HEK293 (cell line): ENCODE measurements around the gene PPP1R15B.

Experiments
- EGR2 ChIP-seq: fragments of 450-650 bp; formaldehyde crosslinking; IDR thresholded peaks from 2 replicates; pipeline ENCODE4 v1.5.1; 2016; ENCODE audit warnings: low read depth, missing biosample characterization, missing genetic modification characterization
- FEZF1 ChIP-seq: fragments of 450-650 bp; formaldehyde crosslinking; IDR thresholded peaks from 2 replicates; pipeline ENCODE4 v1.5.1; 2016; ENCODE audit warnings: missing biosample characterization, missing genetic modification characterization
- GLIS1 ChIP-seq: fragments of 450-650 bp; formaldehyde crosslinking; IDR thresholded peaks from 2 replicates; pipeline ENCODE4 v1.5.1; 2016; ENCODE audit warnings: missing biosample characterization, missing genetic modification characterization
- HOXA7 ChIP-seq: sonication (generic); formaldehyde crosslinking; IDR thresholded peaks from 2 replicates; pipeline ENCODE4 v1.8.1; 2022; ENCODE audit warnings: missing genetic modification reagents, borderline replicate concordance
- HOXC10 ChIP-seq: sonication (generic); formaldehyde crosslinking; IDR thresholded peaks from 2 replicates; pipeline ENCODE4 v1.8.1; 2023; ENCODE audit warnings: mild to moderate bottlenecking, missing genetic modification reagents
- IKZF3 ChIP-seq: fragments of 450-650 bp; IDR thresholded peaks from 2 replicates; pipeline ENCODE4 v1.5.0; 2018; ENCODE audit warnings: missing biosample characterization, mild to moderate bottlenecking, missing genetic modification characterization, moderate library complexity
- PRDM1 ChIP-seq: fragments of 450-650 bp; formaldehyde crosslinking; IDR thresholded peaks from 2 replicates; pipeline ENCODE4; 2016; ENCODE audit warnings: missing biosample characterization, missing genetic modification characterization
- SCRT1 ChIP-seq: fragments of 450-650 bp; formaldehyde crosslinking; IDR thresholded peaks from 2 replicates; pipeline ENCODE4 v1.5.1; 2016; ENCODE audit warnings: missing biosample characterization, missing genetic modification characterization, borderline replicate concordance
- SETDB1 ChIP-seq: IDR thresholded peaks from one replicate; pipeline ENCODE4 v1.6.1; 2017; ENCODE audit warnings: mild to moderate bottlenecking, low read length, moderate library complexity, mixed read lengths; ENCODE audit not compliant: insufficient read length
- SP2 ChIP-seq: fragments of 450-650 bp; formaldehyde crosslinking; IDR thresholded peaks from 2 replicates; pipeline ENCODE4 v1.5.1; 2016; ENCODE audit warnings: missing biosample characterization, missing genetic modification characterization
- SP7 ChIP-seq: fragments of 450-650 bp; formaldehyde crosslinking; IDR thresholded peaks from 2 replicates; pipeline ENCODE4 v1.5.1; 2016; ENCODE audit warnings: missing biosample characterization, missing genetic modification characterization
- YY2 ChIP-seq: fragments of 450-650 bp; formaldehyde crosslinking; IDR thresholded peaks from 2 replicates; pipeline ENCODE4 v1.5.1; 2016; ENCODE audit warnings: missing biosample characterization, missing genetic modification characterization
- ZBTB1 ChIP-seq: fragments of 450-650 bp; formaldehyde crosslinking; IDR thresholded peaks from 2 replicates; pipeline ENCODE4 v1.5.1; 2016; ENCODE audit warnings: missing biosample characterization, missing genetic modification characterization
- ZNF19 ChIP-seq: fragments of 450-650 bp; formaldehyde crosslinking; IDR thresholded peaks from 2 replicates; pipeline ENCODE4; 2016; ENCODE audit warnings: missing biosample characterization, missing genetic modification characterization, low read depth
- ZNF335 ChIP-seq: fragments of 450-650 bp; formaldehyde crosslinking; conservative IDR thresholded peaks from 2 replicates; pipeline ENCODE4 v1.5.1; 2016; ENCODE audit warnings: missing biosample characterization, missing genetic modification characterization
- ZNF394 ChIP-seq: fragments of 450-650 bp; formaldehyde crosslinking; IDR thresholded peaks from 2 replicates; pipeline ENCODE4 v1.5.1; 2016; ENCODE audit warnings: missing biosample characterization, missing genetic modification characterization, mild to moderate bottlenecking, moderate library complexity, borderline replicate concordance
- ZNF416 ChIP-seq: fragments of 450-650 bp; formaldehyde crosslinking; IDR thresholded peaks from 2 replicates; pipeline ENCODE4 v1.5.1; 2016; ENCODE audit warnings: missing biosample characterization, missing genetic modification characterization
- ZNF423 ChIP-seq: fragments of 450-650 bp; formaldehyde crosslinking; IDR thresholded peaks from 2 replicates; pipeline ENCODE4 v1.5.1; 2016; ENCODE audit warnings: missing biosample characterization, missing genetic modification characterization
- ZNF548 ChIP-seq: fragments of 450-650 bp; formaldehyde crosslinking; IDR thresholded peaks from 2 replicates; pipeline ENCODE4 v1.5.1; 2016; ENCODE audit warnings: missing biosample characterization, missing genetic modification characterization
- ZNF561 ChIP-seq: fragments of 450-650 bp; IDR thresholded peaks from 2 replicates; pipeline ENCODE4 v1.5.1; 2018; ENCODE audit warnings: missing biosample characterization, missing genetic modification characterization, borderline replicate concordance
- ZNF623 ChIP-seq: fragments of 450-650 bp; formaldehyde crosslinking; IDR thresholded peaks from 2 replicates; pipeline ENCODE4 v1.5.1; 2016; ENCODE audit warnings: missing biosample characterization, missing genetic modification characterization
- ZNF701 ChIP-seq: fragments of 450-650 bp; formaldehyde crosslinking; IDR thresholded peaks from 2 replicates; pipeline ENCODE4 v1.5.1; 2016; ENCODE audit warnings: missing biosample characterization, missing genetic modification characterization
- ZNF76 ChIP-seq: fragments of 450-650 bp; formaldehyde crosslinking; IDR thresholded peaks from 2 replicates; pipeline ENCODE4; 2016; ENCODE audit warnings: low read depth, missing biosample characterization, missing genetic modification characterization, borderline replicate concordance
- ZXDB ChIP-seq: fragments of 450-650 bp; formaldehyde crosslinking; IDR thresholded peaks from 2 replicates; pipeline ENCODE4 v1.5.1; 2016; ENCODE audit warnings: missing biosample characterization, missing genetic modification characterization
- TF ChIP-seq, protein P1 (sequence below): fragments of 450-650 bp; formaldehyde crosslinking; IDR thresholded peaks from 2 replicates; pipeline ENCODE4 v1.5.1; 2016; ENCODE audit warnings: missing biosample characterization, missing genetic modification characterization
- TF ChIP-seq, protein P2 (sequence below): fragments of 450-650 bp; formaldehyde crosslinking; conservative IDR thresholded peaks from 2 replicates; pipeline ENCODE4 v1.5.1; 2016; ENCODE audit warnings: low read depth, missing biosample characterization, missing genetic modification characterization
- TF ChIP-seq, protein P3 (sequence below): fragments of 450-650 bp; IDR thresholded peaks from 2 replicates; pipeline ENCODE4 v1.5.1; 2018; ENCODE audit warnings: missing biosample characterization, missing genetic modification characterization
- TF ChIP-seq, protein P4 (sequence below): fragments of 450-650 bp; formaldehyde crosslinking; IDR thresholded peaks from 2 replicates; pipeline ENCODE4 v1.5.1; 2016; ENCODE audit warnings: missing biosample characterization, missing genetic modification characterization

The PPP1R15B gene

GRCh38 chr1:204357551-204358490 lies 53.8 kb downstream of the PPP1R15B start (continued):
- TF ChIP-seq, protein P1, sequence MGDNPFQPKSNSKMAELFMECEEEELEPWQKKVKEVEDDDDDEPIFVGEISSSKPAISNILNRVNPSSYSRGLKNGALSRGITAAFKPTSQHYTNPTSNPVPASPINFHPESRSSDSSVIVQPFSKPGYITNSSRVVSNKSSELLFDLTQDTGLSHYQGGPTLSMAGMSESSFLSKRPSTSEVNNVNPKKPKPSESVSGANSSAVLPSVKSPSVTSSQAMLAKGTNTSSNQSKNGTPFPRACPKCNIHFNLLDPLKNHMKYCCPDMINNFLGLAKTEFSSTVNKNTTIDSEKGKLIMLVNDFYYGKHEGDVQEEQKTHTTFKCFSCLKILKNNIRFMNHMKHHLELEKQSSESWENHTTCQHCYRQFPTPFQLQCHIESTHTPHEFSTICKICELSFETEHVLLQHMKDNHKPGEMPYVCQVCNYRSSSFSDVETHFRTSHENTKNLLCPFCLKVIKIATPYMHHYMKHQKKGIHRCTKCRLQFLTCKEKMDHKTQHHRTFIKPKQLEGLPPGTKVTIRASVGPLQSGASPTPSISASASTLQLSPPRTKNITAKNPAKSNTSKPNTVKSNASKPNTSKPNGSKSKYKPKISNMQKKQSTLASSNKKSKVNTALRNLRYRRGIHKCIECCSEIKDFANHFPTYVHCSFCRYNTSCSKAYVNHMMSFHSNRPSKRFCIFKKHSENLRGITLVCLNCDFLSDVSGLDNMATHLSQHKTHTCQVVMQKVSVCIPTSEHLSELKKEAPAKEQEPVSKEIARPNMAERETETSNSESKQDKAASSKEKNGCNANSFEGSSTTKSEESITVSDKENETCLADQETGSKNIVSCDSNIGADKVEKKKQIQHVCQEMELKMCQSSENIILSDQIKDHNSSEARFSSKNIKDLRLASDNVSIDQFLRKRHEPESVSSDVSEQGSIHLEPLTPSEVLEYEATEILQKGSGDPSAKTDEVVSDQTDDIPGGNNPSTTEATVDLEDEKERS (tag by site-specific recombination), result no peak
- TF ChIP-seq PRDM1 (tag by site-specific recombination) (no peak), HOXA7 (CRISPR knock-in tag) (no peak), ZNF548 (tag by site-specific recombination) (no peak), ZNF701 (tag by site-specific recombination) (no peak), ZNF76 (no peak), ZNF394 (tag by site-specific recombination) (no peak), ZNF19 (tag by site-specific recombination) (no peak), HOXC10 (CRISPR knock-in tag) (no peak), ZNF335 (peak; percentile 22; the same call in 1 of the 2 replicates), SP7 (tag by site-specific recombination) (no peak), ZNF416 (no peak), ZXDB (tag by site-specific recombination) (no peak), IKZF3 (no peak), ZNF423 (tag by site-specific recombination) (no peak), ZNF561 (tag by site-specific recombination) (no peak), FEZF1 (tag by site-specific recombination) (no peak), SP2 (tag by site-specific recombination) (no peak), EGR2 (tag by site-specific recombination) (no peak), ZBTB1 (tag by site-specific recombination) (no peak), ZNF623 (tag by site-specific recombination) (no peak), SETDB1 (no peak), GLIS1 (tag by site-specific recombination) (no peak), YY2 (tag by site-specific recombination) (no peak), SCRT1 (tag by site-specific recombination) (no peak)
- TF ChIP-seq, protein P2, sequence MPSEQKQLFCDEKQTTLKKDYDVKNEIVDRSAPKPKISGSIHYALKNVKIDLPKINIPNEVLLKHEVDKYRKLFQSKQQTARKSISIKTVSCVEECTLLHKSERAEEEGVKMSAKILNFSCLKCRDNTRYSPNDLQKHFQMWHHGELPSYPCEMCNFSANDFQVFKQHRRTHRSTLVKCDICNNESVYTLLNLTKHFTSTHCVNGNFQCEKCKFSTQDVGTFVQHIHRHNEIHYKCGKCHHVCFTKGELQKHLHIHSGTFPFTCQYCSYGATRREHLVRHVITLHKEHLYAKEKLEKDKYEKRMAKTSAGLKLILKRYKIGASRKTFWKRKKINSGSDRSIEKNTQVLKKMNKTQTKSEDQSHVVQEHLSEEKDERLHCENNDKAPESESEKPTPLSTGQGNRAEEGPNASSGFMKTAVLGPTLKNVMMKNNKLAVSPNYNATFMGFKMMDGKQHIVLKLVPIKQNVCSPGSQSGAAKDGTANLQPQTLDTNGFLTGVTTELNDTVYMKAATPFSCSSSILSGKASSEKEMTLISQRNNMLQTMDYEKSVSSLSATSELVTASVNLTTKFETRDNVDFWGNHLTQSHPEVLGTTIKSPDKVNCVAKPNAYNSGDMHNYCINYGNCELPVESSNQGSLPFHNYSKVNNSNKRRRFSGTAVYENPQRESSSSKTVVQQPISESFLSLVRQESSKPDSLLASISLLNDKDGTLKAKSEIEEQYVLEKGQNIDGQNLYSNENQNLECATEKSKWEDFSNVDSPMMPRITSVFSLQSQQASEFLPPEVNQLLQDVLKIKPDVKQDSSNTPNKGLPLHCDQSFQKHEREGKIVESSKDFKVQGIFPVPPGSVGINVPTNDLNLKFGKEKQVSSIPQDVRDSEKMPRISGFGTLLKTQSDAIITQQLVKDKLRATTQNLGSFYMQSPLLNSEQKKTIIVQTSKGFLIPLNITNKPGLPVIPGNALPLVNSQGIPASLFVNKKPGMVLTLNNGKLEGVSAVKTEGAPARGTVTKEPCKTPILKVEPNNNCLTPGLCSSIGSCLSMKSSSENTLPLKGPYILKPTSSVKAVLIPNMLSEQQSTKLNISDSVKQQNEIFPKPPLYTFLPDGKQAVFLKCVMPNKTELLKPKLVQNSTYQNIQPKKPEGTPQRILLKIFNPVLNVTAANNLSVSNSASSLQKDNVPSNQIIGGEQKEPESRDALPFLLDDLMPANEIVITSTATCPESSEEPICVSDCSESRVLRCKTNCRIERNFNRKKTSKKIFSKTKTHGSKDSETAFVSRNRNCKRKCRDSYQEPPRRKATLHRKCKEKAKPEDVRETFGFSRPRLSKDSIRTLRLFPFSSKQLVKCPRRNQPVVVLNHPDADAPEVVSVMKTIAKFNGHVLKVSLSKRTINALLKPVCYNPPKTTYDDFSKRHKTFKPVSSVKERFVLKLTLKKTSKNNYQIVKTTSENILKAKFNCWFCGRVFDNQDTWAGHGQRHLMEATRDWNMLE (tag by site-specific recombination), result no peak
- TF ChIP-seq, protein P3, sequence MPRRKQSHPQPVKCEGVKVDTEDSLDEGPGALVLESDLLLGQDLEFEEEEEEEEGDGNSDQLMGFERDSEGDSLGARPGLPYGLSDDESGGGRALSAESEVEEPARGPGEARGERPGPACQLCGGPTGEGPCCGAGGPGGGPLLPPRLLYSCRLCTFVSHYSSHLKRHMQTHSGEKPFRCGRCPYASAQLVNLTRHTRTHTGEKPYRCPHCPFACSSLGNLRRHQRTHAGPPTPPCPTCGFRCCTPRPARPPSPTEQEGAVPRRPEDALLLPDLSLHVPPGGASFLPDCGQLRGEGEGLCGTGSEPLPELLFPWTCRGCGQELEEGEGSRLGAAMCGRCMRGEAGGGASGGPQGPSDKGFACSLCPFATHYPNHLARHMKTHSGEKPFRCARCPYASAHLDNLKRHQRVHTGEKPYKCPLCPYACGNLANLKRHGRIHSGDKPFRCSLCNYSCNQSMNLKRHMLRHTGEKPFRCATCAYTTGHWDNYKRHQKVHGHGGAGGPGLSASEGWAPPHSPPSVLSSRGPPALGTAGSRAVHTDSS (tag by site-specific recombination), result peak; percentile 58
- TF ChIP-seq, protein P4, sequence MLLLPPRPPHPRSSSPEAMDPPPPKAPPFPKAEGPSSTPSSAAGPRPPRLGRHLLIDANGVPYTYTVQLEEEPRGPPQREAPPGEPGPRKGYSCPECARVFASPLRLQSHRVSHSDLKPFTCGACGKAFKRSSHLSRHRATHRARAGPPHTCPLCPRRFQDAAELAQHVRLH (tag by site-specific recombination), result no peak
